Eye (tissue), 1 donor: ENCODE measurements around the gene MSRB3.
"Not testable (repeated sequence)": the region's sequence is repeated elsewhere in the genome, so short reads cannot be mapped to it uniquely, and the experiment has no call there.

ENCODE experiments used
- DNase-seq: peaks from one replicate; pipeline ENCODE4 v3.0.0-alpha.2; 2015

Gene MSRB3

GRCh38 chr12:65292241-65292640, 13.8 kb downstream of the MSRB3 start:
- no peak for DNase-seq

- no peak for DNase-seq
Observed at GRCh38 chr12:65293735-65294134, 15.3 kb downstream of the MSRB3 start.

DNA sequence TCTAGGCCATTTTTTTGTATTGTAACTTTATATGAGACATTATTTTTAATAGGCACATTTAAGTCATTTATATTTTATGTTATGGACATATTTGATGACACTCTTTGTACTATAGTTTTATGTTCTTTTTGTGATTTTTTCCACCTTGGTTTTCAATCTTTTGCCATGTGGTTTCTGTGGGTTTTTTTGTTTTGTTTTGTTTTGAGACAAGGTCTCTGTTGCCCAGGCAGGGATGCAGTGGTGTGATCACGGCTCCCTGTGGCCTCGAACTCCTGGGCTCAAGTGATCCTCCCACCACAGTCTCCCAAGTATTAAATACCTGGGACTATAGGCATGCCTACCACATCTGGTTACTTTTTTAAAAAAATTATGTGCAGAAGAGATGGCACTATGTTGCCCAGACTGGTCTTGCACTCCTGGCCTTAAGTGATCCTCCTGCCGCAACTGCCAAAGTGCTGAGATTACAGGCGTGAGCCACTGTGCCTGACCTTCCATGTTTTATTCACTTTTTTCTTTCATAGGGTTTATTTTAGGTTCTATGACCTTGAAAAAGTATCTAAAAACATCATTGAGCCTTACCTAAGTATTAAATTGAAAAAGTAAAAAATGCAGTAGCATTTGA, 16.3 kb downstream of the MSRB3 start:
- DNase-seq, result no peak

- no peak for DNase-seq
Observed at GRCh38 chr12:65296508-65297265, 18.2 kb downstream of the MSRB3 start.

- no peak for DNase-seq
Observed at GRCh38 chr12:65300097-65300496, 21.6 kb downstream of the MSRB3 start.

DNA sequence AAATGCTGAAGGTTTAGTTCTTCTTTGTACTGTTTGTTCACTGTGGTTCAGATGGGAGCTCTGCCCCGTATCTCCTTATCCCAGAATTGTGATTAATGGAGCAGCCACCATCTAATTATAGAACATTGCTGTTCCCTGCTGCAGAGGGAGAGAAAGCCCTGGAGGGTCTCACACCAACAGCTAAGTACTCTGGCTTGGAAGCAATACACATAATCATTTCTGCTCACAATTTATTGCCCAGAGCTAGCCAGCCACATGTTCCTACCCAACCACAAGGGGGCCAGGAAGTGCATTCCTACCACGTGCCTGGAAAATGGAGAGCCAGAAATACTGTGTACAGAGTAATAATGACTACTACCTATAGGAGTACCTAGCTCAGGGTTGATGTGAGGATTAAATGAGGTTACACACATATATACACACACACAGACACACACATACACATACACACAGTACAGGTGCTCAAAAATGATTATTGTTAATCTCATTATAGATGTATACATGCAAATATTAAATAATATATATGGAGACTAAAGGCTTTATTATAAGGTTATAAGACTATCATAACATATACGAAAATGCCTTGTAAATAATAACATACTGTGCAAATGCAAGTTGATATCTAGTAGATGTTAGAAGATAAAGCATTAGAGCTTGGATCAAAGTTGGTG, 22.3 kb downstream of the MSRB3 start:
- DNase-seq, result no peak

GRCh38 chr12:65302891-65303290, 24.4 kb downstream of the MSRB3 start:
- DNase-seq, result no peak

GRCh38 chr12:65305346-65305950, 27.0 kb downstream of the MSRB3 start:
- DNase-seq, result no peak

- DNase-seq, result peak; percentile 52
Observed at GRCh38 chr12:65306366-65307168, 28.1 kb downstream of the MSRB3 start.

GRCh38 chr12:65307169-65307501, 28.7 kb downstream of the MSRB3 start:
- no peak for DNase-seq

DNA sequence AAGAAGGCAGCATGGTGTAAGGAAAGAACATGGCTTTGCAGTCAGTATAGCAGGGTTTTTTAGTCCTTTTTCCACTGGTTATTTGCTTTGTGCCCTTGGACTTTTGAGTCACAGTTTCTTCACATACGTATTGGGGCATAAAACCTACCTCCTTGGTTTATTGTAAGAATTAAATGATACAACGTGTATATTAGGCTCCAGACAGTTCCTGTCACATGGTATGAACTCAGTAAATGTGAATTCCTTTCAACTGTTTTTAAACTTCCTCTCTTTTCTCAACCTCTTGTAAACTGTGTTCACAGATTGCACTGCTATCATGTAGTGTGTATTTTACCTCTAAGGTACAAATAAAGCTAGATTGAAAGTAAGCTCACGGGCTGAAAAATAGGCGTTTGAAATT, 29.5 kb downstream of the MSRB3 start:
- no peak for DNase-seq

DNA sequence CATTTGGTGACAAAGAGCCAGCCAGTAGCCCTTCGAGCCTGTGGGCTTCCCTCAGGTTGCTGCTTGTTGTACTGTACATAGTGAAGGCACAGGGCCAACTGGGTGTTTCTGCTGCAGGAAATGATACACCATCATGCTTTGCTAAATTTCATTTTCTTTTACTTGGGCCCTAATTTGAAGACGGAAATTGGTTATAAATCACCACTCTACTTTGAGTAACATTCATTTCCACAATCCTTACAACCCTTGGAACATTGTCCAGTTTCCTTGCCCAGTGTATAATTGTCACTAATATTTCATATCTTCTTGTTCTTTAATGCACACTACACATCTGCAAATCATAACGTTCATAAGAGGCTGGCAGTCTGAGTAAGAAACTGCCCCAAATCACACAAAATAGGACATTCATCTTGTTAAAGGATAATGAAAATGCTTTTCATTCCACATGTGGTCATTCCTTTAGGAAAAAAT, 30.2 kb downstream of the MSRB3 start:
- no peak for DNase-seq

GRCh38 chr12:65311260-65311659, 32.8 kb downstream of the MSRB3 start:
- DNase-seq, result no peak

DNA sequence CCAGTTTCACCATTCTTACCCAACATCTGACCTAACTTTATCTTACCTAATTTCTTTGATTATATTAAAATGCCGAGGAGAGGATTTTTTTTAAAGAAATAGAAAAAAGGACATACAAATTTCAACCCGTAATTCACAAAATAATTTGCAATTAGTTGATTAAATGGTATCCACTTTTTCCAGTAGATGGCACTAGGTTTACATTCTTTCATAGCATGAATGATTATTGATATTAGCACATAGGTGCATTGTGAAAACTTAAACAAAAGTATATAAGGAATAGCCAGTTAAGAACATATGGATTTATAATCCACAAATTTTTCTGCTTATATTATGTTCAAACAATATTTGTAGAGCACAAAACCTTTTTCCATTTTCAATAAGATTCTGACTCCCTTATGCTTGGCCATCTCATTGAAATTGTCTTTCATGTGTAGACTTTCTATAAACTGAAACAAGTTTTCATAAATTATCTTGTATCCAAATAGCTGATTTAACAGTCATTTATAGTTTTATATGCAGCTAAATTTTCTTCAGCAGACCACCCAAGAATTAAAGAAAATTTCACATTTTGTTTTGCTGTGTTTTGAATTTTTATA, 35.3 kb downstream of the MSRB3 start:
- DNase-seq, result peak; percentile 57

- not testable (repeated sequence) for DNase-seq
Observed at GRCh38 chr12:65315238-65315637, 36.8 kb downstream of the MSRB3 start.

- no peak for DNase-seq
Observed at GRCh38 chr12:65318186-65318685, 39.8 kb downstream of the MSRB3 start.

- DNase-seq, result no peak
Observed at GRCh38 chr12:65319688-65320200, 41.3 kb downstream of the MSRB3 start.

- no peak for DNase-seq
Observed at GRCh38 chr12:65323070-65323469, 44.6 kb downstream of the MSRB3 start.

DNA sequence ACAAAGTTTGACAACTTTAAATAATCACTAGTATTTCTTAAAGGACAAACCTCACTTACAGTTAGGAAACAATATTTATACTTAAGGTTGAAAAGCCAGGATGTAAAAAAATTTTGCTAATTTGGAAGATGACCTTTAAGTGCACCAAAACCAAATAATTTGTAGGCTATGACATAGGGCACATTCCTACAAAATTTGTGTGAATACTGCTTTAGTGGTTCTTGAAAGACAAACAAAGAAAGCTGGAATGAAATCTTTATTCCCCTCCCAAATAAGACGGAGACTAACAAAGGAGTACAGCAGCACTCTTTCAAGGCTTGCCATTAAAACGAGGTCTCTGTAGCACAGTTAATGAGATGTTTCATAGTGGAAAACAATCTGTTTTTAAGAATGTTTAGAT, 45.6 kb downstream of the MSRB3 start:
- DNase-seq, result no peak

DNA sequence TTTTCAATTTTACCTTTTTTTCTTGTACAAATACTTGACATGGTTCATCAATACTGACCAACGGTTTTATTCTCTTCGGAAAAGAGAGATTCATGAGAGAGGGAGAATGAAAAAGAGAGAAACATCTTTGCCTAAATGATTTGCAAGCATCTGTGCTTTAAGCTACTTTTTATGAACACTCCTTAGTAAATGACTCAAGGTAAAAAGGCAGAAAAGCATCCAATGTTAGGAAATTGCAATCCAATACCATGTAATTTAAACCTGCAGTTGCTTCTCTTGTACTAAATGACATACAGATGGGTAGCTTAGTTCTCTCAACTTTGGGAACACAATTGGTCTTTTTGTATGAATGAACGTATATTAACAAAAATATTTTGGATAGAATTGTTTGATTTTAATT, 46.1 kb downstream of the MSRB3 start:
- no peak for DNase-seq

DNA sequence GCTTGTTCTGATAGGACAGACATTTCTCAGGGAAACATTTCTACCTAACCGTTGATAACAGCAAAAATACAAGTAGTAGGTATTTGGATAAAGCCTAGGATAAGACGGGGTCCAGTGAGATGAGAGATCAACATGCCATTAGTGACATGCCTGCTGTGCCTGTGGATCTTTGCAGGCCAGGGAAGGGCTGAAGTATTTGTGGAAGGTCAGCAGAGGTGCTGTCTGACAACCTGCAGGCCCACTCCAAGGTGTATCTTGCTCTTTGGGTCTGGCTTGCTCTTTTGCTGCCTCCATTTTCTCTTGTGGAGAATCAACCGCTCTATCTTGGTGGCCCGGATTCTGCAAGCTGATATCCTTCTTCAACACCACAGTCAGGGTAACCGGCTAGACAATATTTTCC, 46.7 kb downstream of the MSRB3 start:
- no peak for DNase-seq

DNA sequence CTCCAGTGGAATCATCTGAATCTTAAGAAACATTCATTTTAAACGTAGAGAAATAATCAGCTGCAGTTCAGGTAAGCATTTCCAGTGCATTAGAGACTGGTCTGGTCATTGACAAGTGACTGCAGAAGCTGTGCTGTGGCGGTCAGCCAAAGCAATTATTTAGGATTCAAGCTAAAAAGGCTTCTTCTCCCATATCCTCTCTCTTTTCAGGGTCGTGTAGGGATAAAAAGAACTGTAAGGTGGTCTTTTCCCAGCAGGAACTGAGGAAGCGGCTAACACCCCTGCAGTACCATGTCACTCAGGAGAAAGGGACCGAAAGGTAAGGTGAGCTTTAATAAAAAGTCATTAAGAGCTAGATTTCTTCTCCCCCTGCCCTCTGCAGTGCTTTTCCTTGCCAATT, 48.1 kb downstream of the MSRB3 start:
- no peak for DNase-seq
